GM18951 (cell line): ENCODE data around the gene PHF1.

ENCODE experiments used
- POLR2A ChIP-seq: IDR thresholded peaks from 4 replicates; pipeline ENCODE4 v1.6.1; 2011; ENCODE audit warnings: mild to moderate bottlenecking; ENCODE audit not compliant: insufficient read length, insufficient read depth; ENCODE audit errors: extremely low read depth
- in situ Hi-C: fragments of 300-500 bp; cut with MboI; formaldehyde crosslinking; loops from one replicate; pipeline ENCODE4 v1.12.0; 2022; ENCODE audit warnings: low sequenced_read_pairs, mixed read lengths, inconsistent platforms; ENCODE audit not compliant: unreplicated experiment

PHF1 gene

DNA sequence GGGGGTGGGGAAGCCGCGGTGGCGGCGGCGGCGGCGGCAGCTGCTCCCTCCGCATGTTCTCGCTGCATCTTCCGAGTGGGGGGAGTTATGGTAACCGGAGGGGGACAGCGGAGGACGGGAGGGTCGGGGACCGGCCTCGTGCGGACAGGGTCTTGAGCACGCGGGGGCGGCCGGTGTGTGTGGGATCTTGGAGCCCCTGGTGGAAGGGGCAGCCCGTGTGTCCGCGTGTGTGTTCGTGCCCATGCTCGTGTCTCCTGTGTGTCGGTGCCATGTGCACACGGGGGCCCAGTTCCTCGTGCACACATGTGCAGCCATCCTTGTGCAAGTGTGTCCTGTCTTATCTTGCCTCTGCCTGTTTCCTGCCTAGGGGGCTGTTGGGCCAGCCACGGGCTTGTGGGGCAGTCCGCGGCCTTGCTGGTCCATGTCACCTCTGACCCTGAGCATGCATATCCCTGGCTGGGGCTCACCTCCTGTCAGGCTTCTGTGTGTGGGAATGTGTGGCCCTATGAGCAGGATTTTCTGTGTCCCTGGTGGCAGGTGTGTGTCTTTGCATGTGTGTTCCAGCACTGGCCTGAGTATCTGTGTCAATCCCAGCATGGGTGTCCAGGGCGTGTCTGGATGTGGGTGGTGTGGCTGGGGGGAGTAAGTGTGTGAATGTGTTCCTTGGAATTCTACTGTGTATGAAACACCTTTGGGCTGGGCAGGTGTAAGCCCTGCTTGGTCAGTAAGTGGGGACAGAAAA is 17.6 kb downstream of the PHF1 start:
- TF ChIP-seq POLR2A, result no peak
- in situ Hi-C loops, result no loop called here

DNA sequence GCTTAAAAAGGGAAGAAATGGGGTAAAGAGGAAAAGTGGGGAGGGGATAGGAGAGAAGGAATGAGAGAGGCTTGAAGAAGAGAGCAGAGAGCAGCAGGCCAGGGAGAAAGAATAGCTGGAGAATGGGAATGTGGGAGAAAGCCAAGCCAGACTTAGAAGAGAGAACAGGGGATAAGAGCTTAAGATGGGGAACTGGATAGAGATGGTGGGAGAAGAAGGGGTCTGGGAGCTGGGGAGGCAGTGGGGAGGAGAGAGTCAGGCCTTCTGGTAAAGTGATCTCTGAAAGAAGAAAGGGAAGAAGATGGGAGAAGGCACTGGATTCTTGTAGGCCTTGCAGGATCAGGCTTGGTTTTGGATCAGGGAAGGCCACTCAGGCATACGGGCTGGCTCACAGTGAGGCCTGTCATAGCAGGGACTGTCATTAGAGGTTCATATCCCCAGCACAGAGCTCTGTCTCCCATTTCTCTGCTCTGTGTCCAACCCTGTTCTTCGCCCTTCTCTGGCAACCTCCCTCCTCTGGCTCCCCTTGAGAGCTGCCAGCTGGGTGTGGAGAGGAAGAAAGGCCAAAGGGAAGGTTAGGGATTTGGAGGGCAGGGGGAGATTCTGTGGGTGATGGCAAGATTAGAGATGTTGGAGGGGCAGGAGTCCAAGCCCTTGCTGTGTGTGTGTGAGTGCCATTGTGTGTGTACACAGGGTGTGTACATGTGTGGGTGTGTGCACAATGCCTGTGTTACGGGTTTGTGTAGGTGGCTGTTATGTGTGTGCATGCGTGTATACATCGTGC is 18.3 kb downstream of the PHF1 start:
- in situ Hi-C loops, result no loop called here
- TF ChIP-seq POLR2A, result no peak

DNA sequence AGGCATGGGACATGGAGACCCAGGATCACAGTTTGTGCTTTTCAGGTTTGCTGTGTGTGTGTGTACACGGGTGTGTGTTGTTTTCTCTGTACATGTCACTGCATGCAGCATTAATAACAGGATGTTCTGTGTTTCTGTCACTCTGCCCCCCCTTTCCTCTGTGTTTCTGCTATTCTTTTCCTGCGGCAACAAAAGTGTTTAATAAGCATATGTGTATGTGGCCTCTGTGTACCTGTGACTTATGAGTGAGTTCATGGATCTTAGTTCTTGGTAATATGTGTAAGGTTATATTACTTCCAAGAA is 18.9 kb downstream of the PHF1 start:
- in situ Hi-C loops, result no loop called here
- no peak for TF ChIP-seq POLR2A

DNA sequence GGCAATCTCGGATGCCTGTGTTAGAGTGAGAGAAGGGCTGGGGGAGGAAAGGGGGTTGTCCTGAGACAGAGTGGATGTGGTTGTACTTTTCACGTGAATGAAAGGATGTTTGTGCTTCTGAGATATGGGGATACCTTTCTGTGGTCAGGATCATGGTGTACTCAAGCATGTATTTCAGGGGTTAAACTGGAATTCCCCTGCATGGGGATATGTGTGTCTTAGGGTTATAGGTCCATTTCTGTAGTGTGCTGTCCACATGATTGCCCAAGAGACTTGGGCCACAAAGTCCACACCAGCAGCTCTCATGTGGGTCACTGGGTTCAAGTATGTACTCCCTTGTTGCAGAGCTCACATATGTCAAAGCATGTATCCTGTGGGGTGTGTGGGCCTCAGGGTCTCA is 19.5 kb downstream of the PHF1 start:
- in situ Hi-C loops, result no loop called here
- TF ChIP-seq POLR2A, result no peak

DNA sequence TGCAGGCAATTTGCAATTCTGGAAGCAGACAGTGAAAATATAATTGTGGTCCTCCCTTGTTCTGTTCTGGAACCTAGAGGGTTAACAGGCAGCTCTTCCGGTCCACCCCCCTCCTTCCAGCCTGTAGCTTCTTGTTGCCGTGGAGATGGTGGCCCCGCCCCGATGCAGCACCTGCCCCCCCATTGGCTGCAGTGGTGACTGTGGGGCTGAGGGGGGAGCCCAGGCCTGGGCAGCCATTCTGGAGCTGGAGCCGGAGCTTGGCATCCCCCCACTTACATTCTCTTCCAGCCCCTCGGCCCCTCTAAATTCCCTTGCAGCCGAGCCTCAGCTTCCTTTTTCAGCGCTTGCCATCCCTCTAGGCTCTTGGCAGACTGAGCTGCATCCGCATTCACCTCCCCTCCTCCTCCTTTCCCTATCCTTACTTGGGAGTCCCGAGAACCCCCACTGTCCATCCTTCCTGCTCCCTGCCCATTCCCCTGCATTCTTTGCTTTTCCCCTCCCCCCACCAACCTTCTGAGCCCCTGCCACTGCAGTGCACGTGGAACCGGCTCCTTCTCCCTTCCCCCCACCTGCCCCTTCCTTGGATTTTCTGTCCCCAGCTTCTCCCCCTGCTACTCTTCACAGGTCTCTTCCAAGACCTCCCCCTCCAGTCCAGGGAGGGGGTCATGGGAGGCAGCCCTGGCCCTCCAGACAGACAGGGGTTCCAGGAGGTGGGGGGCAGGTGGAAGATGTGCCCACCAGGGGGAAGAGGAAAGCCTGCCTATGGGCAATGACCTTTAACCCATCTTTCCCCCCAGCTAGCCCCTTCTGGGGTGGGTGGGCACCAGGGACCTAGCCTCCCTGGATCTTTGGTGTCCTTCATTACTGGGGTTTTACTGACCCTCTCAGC is 20.4 kb downstream of the PHF1 start:
- TF ChIP-seq POLR2A, result no peak
- in situ Hi-C loops, result no loop called here

DNA sequence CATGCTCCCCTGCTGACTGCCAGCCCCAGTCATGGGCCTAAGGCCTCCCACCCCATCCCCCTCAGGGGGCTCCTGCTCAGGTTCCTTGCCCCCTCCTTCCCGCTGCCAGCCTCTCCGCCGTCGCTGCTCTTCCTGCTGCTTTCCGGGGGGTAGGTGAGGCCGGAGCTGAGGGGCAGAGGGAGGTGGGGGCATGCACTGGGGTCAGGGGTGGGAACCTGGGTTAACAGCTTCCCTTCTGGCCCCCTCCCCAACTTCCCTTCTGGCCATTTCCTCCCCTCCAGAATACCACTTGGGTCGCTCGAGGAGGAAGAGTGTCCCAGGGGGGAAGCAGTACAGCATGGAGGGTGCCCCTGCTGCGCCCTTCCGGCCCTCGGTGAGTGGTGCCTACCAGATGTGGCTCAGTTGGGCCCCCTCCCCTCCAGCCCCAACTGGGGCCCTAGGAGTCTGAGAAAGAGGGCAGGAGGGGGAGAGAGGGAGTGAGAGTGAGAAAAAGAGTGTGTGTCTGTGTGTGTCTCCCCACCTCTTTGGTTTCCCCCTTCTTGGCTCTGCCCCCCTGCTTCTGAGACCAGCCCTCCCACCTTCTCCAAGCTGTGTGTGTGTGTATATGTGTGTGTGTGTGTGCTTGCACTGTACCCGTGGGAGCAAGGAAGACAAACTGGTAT is 21.2 kb downstream of the PHF1 start:
- no peak for TF ChIP-seq POLR2A
- in situ Hi-C loops, result no loop called here

DNA sequence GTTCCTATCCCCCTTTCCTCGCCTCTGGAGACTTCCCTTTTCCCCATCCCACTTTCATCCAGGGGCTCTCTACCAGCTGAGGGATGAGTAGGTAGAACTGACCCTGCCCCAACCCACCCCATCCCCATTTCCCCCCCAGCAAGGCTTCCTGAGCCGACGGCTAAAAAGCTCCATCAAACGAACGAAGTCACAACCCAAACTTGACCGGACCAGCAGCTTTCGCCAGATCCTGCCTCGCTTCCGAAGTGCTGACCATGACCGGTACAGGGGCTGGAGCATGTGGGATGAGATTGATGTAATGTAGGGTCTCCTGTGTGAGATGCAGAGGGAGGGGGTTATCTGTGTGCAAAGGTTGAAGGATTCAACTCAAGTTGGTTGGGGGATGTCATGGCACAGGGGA is 21.7 kb downstream of the PHF1 start:
- in situ Hi-C loops, result no loop called here
- TF ChIP-seq POLR2A, result no peak

DNA sequence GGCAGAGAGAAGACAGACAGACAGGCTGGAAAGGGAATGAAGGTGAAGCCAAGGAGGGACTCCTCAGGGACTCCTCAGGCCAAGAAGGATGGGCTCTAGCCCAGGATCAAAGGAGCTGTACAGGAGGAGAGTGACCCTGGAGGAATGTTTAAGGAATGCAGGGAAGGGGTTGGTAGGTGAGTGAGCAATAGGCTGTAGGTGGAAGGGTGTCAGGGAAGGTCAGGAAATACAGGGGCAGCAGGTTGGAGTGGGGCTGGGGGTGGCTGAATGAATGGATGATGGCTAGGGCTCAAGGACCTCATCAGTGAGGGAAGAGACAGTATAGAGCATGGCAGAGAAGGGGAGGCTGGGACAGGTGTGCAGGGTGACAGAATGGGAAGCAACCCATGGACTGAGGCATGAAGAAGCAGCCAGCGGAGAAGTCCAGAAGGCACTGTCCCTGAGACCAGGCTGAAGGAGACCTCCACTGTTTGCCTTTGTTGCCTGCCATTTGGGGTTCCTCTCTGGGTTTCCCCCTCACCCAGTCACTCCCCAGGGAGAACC is 22.3 kb downstream of the PHF1 start:
- in situ Hi-C loops, result no loop called here
- no peak for TF ChIP-seq POLR2A

DNA sequence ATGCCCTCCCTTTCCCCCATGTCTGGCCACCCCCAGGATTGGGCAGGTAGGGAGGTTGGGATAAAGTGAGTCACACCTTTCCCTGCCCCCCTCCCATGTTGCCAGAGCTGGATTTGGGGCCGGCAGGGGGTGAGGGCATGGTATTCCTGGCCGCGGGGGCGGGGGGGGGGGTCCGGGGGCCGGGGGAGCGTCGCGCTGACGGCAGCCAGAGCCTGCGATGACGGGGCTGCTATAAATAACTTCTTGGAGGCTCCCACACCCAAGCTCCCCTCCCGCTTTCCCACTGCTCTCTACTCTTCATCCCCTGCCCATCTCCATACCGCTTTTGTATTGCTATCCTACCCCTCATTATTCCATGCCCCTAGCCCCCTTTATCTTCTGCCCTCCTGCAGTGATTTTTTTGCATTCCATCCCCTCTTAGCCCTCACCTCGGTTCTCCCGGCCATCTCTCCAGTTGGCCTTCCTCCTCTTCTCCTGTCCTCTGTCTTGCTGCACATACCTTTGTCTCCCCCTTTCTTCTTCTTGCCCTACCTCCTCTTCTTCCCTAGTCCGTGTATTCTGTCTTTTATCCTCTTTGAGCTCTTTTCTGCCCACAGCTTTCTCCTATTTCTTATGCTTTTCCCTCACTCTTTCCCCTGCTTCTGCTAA is 22.9 kb downstream of the PHF1 start:
- no peak for TF ChIP-seq POLR2A
- in situ Hi-C loops, result no loop called here

DNA sequence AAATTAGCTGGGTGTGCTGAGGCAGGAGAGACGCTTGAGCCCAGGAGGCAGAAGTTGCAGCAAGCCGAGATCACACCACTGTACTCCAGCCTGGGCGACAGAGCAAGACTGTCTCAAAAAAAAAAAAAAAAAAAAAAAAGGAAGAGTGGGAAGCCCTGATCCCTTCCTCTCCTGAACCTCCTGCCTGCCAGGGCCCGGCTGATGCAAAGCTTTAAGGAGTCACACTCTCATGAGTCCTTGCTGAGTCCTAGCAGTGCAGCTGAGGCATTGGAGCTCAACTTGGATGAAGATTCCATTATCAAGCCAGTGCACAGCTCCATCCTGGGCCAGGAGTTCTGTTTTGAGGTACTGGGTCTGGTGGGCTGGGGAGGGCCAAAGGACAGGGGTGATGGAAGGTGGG is 24.1 kb downstream of the PHF1 start:
- in situ Hi-C loops, result no loop called here
- TF ChIP-seq POLR2A, result no peak

DNA sequence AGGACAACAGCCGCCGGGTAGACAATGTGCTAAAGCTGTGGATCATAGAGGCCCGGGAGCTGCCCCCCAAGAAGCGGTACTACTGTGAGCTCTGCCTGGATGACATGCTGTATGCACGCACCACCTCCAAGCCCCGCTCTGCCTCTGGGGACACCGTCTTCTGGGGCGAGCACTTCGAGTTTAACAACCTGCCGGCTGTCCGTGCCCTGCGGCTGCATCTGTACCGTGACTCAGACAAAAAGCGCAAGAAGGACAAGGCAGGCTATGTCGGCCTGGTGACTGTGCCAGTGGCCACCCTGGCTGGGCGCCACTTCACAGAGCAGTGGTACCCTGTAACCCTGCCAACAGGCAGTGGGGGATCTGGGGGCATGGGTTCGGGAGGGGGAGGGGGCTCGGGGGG is 26.9 kb downstream of the PHF1 start:
- no peak for TF ChIP-seq POLR2A
- in situ Hi-C loops, result no loop called here

DNA sequence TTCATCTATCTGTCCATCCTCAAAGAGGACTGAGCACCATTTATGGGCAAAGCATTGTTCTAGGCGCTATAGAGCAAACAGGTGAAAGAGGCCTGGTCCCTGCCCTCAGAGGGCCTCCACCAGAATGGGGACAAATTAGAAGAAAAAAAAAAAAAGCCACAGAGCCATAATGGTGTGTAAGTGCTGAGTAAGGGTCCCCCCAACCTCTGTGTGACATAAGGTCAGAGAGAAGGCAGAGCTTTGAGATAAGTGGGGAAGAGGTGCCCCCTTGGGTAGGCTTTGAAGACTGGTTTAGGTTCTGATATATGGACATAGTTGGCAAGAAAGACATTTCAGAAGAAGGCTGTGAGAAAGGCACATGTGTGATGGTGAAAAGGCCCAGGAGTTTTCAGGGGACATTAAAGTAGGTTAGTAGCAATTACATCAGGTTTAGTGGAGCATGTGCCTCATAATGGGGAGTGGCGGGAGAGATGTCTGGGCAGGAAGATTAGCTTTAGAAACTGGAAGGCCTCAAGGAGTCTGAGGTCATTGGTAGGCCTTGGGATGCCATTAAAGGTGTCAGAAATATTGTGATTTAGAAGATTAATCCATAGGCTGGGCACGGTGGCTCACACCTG is 28.3 kb downstream of the PHF1 start:
- in situ Hi-C loops, result no loop called here
- TF ChIP-seq POLR2A, result no peak

DNA sequence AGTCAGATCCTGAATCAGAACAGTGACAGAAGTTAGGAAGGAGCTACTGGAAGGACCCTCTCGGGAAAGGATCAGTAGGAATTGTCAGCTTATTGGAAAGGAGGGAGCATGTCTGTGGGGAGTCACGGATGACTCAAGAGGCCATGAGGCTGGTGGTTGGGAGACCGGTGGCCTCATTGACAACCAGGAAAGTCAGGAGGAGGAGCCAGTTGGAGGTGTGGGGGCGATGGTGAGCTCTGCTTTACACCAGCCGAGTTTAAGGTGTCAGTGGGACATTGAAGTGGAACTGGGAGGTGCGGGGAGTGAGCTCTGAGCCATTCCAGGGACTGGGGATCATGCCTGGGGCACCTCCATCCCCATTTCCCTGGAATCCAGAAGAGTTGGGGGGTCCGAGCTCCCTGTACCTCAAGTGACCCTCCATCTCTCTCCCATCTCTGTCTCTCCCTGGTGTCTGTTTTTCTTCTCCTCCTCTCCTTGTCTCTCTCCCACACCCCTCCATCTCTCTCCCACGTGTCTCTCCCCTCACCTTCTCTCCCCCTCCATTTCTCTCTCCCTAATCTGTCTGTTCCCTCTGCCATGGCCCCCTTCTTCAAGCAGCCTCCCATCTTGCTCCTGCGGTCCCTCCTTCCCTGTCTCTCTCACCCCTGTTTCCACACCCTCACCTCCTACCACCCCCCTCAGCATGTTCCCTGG is 29.3 kb downstream of the PHF1 start:
- no peak for TF ChIP-seq POLR2A
- in situ Hi-C loops, result no loop called here
